OCI-M2 (cell line): ENCODE data around the gene RANBP1.
"Not testable (repeated sequence)": the region's sequence is repeated elsewhere in the genome, so short reads cannot be mapped to it uniquely, and the experiment has no call there.

Source experiments
- DNase-seq: peaks from one replicate; lab custom pipeline; 2025; ENCODE audit not compliant: unreplicated experiment; lab: John Stamatoyannopoulos, UW

RANBP1 gene

DNA sequence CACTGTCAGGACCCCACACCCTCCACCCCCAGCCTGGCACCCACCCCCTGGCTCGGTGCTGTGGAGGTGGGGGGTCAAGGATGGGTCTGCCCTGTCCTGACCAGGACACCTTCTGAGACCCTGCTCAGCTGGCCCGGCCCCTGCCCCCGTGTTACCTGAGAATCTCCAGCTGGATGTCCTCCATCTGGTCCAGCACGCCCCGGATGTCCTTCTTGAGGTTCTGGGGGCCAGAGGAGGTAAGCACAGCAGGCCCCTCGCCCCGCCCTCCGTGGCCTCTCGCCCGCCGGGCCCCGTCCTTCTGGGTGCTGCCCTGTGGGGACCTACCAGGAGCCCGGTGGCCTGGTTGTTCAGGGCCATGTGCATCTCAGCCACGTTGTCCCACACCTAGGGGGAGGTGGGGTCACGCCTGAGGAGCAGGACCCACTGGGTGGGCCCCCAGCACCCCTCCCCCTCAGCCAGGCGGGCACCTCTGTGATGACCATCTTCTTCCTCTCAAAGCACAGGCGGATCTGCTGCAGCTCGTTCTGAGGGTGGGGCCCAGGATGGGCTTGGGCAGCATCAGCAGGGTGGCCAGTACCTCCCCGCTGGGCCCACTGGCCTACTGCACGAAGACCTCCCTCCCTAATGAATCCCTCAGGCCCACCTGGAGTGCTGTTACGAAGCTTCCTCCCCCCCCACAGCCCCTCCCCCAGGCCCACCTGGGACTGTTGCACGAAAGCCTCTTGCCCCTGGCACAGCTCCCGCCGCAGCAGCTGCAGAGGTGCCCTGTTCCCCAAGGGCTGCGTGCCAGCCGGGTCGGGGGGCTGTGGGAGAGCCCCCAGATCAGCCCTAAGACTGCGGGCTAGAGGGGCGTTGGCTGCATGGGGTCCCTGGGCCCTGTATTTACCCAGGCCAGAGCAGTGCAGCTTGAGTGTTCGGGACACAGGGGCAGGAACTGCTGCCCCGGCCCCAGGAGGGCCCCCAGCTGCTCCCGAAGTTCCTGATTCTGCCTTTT is 33.6 kb downstream of the RANBP1 start:
- DNase-seq: no peak

DNA sequence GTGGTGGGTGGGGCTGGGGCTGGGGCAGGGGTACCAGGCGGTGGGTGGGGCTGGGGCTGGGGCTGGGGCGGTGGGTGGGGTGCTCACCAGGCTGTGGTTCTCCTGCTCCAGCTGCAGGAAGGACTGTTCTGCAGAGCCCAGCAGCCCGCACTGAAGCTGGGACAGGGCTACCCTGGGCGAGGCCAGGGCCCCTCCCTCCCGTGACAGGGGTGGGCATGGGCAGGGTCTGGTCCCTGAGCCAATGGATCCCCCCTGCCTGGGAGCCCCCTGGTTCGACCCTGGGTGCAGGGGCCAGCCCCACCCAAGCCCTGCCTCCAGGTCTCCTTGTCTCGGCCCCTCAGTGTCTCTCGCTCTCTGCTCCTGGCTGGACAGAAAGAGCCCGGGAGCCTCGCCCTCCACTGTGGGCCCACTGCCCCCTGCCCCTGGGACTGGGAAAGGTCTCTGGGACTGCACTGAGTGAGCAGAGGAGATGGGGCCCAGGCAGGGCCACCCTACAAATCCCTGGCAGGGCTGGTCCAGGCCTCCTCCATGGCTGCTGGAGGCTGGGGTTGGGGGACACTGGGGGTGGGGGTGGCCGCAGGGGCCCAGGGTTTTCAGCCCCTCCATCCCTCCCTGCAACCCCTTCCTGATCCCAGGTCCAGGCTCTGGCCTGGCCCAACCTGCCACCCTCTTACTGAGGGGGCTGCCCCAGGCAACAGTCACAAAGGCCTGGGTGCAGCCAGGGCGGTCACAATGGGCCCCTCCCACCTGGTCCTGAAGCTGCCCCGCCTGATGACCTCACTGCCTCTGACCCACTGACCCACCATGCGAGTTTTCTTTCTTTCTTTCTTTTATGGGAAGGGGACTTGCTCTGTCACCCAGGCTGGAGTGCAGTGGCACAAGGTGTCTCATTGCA is 34.7 kb downstream of the RANBP1 start, which contains the start of gene CCDC188:
Gene CCDC188, minus strand, starts transcription at position 675 of the 895 bp plus-strand sequence. Its CDS starts 69 bp downstream, at position 606.
- DNase-seq: no peak

GRCh38 chr22:20151276-20151588 is 35.3 kb downstream of the RANBP1 start:
- no peak for DNase-seq

DNA sequence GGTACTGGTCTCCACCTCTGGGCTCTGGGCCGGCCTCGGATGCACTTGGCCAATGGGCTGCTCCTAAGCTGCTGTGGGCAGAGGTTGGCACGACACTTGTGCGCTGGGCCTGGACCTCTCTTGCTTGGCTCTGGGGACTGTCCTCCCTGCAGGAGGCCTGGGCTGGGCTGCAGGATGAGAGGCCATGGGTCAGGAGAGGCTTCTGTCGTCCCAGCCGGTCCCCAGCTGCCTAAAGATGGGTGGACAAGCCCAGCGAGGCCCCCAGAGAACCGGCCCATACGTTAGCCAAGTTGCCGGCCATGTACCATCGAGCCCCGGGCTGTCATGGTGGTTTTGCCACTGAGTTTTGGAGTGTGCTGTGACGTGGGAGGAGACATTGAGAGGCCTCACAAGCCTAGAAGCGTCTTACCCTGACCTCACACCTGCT is 36.6 kb downstream of the RANBP1 start:
- no peak for DNase-seq

DNA sequence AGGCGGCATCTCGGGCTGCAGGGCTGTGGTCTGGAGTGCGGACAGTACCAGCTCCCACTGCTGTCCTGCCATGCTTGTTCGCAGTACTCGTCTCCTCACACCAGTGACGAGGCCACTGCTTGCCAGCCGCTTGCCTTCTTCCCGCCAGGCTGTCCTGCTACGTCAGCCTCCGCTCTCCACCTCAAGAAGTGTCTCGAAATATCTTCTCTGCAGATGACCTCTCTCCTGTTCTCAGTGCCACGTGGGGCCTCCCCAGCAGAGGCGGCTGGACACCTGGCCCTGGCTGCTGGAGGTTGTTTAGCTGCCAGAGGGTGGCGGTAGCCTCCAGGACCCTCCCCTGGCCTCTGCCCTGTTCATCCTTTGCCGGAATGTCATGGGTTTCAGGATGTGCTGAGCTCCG is 38.0 kb downstream of the RANBP1 start:
- DNase-seq: no peak

DNA sequence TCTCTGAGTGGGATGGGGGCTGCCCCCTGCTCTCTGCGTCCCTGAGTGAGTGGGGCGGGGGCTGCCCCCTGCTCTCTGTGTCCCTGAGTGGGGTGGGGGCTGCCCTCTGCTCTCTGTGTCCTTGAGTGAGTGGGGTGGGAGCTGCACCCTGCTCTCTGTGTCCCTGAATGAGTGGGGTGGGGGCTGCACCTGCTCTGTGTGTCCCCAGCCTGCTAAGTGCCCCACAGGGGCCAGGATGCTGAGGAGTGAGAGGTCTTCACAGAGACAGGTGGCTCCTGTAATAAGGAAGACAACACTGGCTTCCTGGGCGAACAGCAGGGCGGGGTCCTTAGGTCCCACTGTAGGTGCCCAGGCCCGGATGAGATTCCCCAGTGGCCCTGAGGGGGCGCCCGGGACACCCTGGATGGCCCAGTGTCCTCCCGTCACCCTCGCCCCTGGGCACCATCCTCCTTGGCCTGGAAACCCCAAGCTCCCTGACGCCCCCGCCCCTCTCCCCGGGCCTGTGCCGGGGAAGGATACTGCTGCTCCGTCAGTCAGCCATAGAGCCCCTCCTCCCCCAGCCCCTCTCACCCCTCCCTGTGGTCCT is 38.8 kb downstream of the RANBP1 start:
- no peak for DNase-seq

DNA sequence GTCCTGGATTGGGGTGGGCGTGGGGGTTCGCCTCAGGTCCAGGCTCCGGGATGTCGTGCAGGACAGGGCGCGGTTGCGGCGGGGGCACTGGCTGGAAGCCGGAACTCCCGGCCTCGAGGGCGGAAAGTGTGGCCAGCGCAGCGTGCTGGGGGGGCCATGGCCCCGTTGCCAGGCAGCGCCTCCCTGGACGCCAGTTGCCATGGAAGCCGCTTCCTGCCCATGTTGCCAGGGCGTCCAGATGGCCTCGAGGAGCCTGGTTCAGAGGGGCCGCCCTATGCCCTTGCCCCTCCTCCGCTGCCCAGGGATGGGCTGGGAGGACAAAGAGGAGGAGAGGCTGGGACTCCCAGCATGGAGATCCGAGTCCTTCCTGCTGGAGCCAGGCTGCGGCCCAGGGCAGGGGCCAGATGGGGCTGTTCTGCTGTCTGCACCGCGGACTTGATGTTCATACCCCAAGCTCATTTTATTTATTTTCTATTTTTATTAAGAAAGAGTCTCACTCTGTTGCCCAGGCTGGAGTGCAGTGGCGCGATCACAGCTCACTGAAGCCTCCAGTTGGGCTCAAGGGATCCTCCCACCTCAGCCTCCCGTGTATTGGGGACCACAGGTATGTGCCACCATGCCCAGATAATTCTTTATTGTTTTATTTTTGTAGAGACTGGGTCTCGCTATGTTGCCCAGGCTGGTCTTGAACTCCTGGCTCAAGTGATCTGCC is 39.6 kb downstream of the RANBP1 start:
- DNase-seq: no peak

- no peak for DNase-seq
Measured at GRCh38 chr22:20156042-20156389, 40.1 kb downstream of the RANBP1 start.

- DNase-seq: no peak
Measured at GRCh38 chr22:20156611-20157429, 40.9 kb downstream of the RANBP1 start.

DNA sequence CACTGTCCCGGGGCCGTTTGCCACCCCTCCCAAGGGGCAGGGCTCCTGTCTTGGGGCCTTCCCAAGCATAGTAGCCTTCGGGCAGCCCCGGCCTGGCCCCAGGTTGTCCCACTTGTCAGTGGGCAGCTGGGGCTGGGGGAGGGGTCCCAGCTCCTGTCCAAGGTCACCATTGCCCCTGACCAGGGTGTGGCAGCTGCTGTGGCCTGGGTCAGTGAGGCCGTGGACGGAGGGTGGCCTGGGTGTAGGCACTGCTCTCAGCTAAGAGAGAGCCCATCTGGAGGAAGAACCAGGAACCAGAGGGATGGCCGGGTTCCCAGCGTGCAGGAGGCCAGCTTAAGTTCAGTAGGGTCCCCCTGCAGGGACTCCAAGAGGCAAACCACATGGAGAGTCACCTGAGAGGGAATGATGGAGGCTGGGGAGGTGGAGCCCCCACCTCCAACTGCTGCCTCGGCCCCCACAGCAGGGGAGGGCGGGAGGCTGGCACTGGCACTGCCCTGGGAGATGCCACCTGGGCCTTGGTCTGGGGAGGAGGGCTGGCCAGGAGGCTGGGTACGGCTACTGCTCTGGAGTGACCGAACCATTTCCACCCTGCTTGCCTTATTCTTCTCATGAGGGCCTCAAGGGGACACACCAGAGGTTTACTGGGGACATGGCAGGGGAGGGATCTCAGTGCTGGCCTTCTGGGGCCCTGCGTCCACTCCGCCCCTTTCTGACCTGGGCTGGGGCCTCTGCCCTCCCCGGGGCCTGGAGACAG is 41.7 kb downstream of the RANBP1 start:
- no peak for DNase-seq

GRCh38 chr22:20158391-20159036 is 42.6 kb downstream of the RANBP1 start:
- no peak for DNase-seq

GRCh38 chr22:20159076-20159475 is 43.2 kb downstream of the RANBP1 start:
- DNase-seq: no peak

- DNase-seq: not testable (repeated sequence)
Measured at GRCh38 chr22:20159531-20159930, 43.6 kb downstream of the RANBP1 start.

DNA sequence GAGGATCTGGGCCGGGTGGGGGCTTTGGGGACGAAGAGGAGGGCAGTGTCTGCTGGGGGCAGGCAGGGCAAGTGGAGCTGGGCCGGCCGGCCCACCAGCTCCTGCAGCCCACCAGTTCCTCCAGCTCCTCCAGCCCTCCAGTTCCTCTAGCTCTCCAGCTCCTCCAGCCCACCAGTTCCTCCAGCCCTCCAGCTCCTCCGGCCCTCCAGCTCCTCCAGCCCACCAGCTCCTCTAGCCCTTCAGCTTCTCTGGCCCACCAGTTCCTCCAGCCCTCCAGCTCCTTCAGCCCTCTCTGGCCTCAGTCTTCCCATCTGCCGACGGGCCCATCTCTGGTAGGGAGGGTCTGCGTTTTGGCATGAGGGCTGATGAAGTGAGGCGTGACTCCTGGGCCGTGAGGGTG is 44.1 kb downstream of the RANBP1 start:
- DNase-seq: no peak

GRCh38 chr22:20164863-20165262 is 49.0 kb downstream of the RANBP1 start:
- DNase-seq: no peak

- no peak for DNase-seq
Measured at GRCh38 chr22:20165421-20165820, 49.5 kb downstream of the RANBP1 start.

DNA sequence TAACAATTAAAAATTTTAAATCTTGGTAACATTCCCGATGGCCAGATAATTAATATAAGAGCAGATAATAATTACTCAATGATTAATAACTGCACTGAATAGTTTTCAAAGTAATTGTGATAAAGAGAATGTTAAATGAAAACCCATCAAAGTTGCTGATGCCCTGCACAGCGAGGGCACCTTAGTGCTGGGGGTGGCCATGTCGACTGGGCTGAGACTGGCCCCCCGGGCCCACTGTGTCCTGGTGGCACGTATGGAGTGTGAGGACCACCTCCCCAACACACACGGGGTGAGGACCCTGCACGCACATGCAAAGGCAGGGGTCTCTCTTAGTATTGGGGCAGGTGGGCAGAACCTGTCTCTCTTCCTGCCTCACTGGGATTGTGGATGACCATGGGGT is 50.0 kb downstream of the RANBP1 start:
- no peak for DNase-seq

DNA sequence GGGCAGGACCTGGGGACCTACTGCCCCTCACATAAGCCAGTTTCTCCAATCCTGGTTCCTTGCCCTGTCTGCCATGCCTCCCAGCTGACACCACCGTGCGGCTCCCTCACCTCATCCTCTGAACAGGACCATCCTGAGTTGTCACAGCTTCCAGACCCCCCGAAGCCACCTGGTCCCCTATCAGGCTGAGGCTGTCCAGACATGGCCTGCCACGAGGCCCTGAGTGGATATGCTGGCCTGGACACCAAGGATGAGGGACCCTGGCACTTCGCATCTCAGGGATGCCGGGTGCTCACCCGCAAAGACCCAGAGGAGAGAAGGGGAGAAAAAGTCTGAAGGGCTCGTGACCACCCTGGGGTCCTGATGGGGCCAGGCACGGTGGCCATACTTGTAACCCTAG is 50.8 kb downstream of the RANBP1 start:
- no peak for DNase-seq
